H9 (cell line): ENCODE results near the gene ZNF485. TPM values are rescaled to one million over a fixed set of nuclear protein-coding genes. Genes with fewer than 3 reads are reported as not detected.
A peak's percentile ranks its signal among the peaks of the same experiment; 100 is the strongest.

Experiments used
- DNase-seq: peaks from one replicate; pipeline ENCODE4 v3.0.0-alpha.2; 2017
- H2AFZ ChIP-seq: one replicate; pipeline ENCODE4 v1.6.1; 2013; ENCODE audit warnings: mild to moderate bottlenecking, low read length, control low read depth, moderate library complexity
- H2AK5ac ChIP-seq: 2 replicates; pipeline ENCODE4 v1.6.1; 2013; ENCODE audit warnings: low read length, control low read depth, mixed read lengths; ENCODE audit not compliant: insufficient read length
- H2BK120ac ChIP-seq: one replicate; pipeline ENCODE4 v1.6.1; 2013; ENCODE audit warnings: low read depth, mild to moderate bottlenecking, low read length, control low read depth, inconsistent platforms; ENCODE audit not compliant: poor library complexity, severe bottlenecking
- H2BK12ac ChIP-seq: 2 replicates; pipeline ENCODE4 v1.6.1; 2013; ENCODE audit warnings: low read length, control low read depth, mixed read lengths, low read depth; ENCODE audit not compliant: insufficient read length
- H2BK15ac ChIP-seq: 2 replicates; pipeline ENCODE4 v1.6.1; 2013; ENCODE audit warnings: low read depth, low read length, control low read depth
- H2BK20ac ChIP-seq: one replicate; pipeline ENCODE4 v1.6.1; 2013; ENCODE audit warnings: low read depth, mild to moderate bottlenecking, low read length, control low read depth, inconsistent platforms; ENCODE audit not compliant: poor library complexity, severe bottlenecking
- H2BK5ac ChIP-seq: 2 replicates; pipeline ENCODE4 v1.6.1; 2013; ENCODE audit warnings: low read length, control low read depth, mixed read lengths; ENCODE audit not compliant: insufficient read length
- H3K14ac ChIP-seq: 2 replicates; pipeline ENCODE4 v1.6.1; 2013; ENCODE audit warnings: low read length, control low read depth; ENCODE audit not compliant: insufficient read depth
- H3K18ac ChIP-seq: 2 replicates; pipeline ENCODE4 v1.6.1; 2013; ENCODE audit warnings: low read depth, mild to moderate bottlenecking, mixed read lengths, low read length, control low read depth; ENCODE audit not compliant: insufficient read length
- H3K23ac ChIP-seq: 2 replicates; pipeline ENCODE4 v1.6.1; 2013; ENCODE audit warnings: low read length, control low read depth, mixed read lengths, low read depth; ENCODE audit not compliant: insufficient read length
- H3K23me2 ChIP-seq: 2 replicates; pipeline ENCODE4 v1.6.1; 2013; ENCODE audit warnings: low read depth, mild to moderate bottlenecking, mixed read lengths, low read length, control low read depth; ENCODE audit not compliant: insufficient read length, poor library complexity, severe bottlenecking
- H3K27ac ChIP-seq: 2 replicates; pipeline ENCODE4 v1.5.1; 2013; ENCODE audit warnings: low read length, control low read depth, mixed read lengths, low read depth; ENCODE audit not compliant: insufficient read length
- H3K27me3 ChIP-seq: 2 replicates; pipeline ENCODE4 v1.6.1; 2013; ENCODE audit warnings: low read length, control low read depth, inconsistent platforms; ENCODE audit not compliant: insufficient read depth
- H3K4ac ChIP-seq: 2 replicates; pipeline ENCODE4 v1.6.1; 2013; ENCODE audit warnings: low read depth, mild to moderate bottlenecking, control low read depth, inconsistent platforms, low read length, moderate library complexity
- H3K4me1 ChIP-seq: 2 replicates; pipeline ENCODE4 v1.6.1; 2013; ENCODE audit warnings: low read length, control low read depth, inconsistent platforms; ENCODE audit not compliant: insufficient read depth
- H3K4me2 ChIP-seq: 2 replicates; pipeline ENCODE4 v1.6.1; 2013; ENCODE audit warnings: low read length, control low read depth, mixed read lengths; ENCODE audit not compliant: insufficient read length, insufficient read depth
- H3K56ac ChIP-seq: 2 replicates; pipeline ENCODE4 v1.6.1; 2013; ENCODE audit warnings: low read depth, mild to moderate bottlenecking, mixed read lengths, low read length, control low read depth; ENCODE audit not compliant: insufficient read length
- H3K79me1 ChIP-seq: 2 replicates; pipeline ENCODE4 v1.6.1; 2013; ENCODE audit warnings: low read depth, mild to moderate bottlenecking, moderate library complexity, low read length, control low read depth, inconsistent platforms; ENCODE audit not compliant: insufficient read depth, poor library complexity, severe bottlenecking
- H3K79me2 ChIP-seq: 2 replicates; pipeline ENCODE4 v1.6.1; 2013; ENCODE audit warnings: low read length, control low read depth, inconsistent platforms; ENCODE audit not compliant: insufficient read depth
- H3K9ac ChIP-seq: 2 replicates; pipeline ENCODE4 v1.6.1; 2013; ENCODE audit warnings: low read length, control low read depth, mixed read lengths; ENCODE audit not compliant: insufficient read length; ENCODE audit errors: extremely low read depth
- H3K9me3 ChIP-seq: one replicate; pipeline ENCODE4 v1.6.1; 2013; ENCODE audit warnings: low read depth, low read length, inconsistent platforms; ENCODE audit not compliant: control insufficient read depth
- H3T11ph ChIP-seq: one replicate; pipeline ENCODE4 v1.6.1; 2013; ENCODE audit warnings: mild to moderate bottlenecking, low read length, control low read depth, inconsistent platforms
- H4K20me1 ChIP-seq: one replicate; pipeline ENCODE4 v1.6.1; 2013; ENCODE audit not compliant: control insufficient read depth, insufficient read length, insufficient read depth
- H4K5ac ChIP-seq: 2 replicates; pipeline ENCODE4 v1.6.1; 2013; ENCODE audit warnings: low read depth, mild to moderate bottlenecking, mixed read lengths, low read length, control low read depth; ENCODE audit not compliant: insufficient read length
- H4K8ac ChIP-seq: replicated peaks from 2 replicates; pipeline ENCODE4 v1.6.1; 2013; ENCODE audit warnings: low read length, control low read depth, mixed read lengths, low read depth; ENCODE audit not compliant: insufficient read length
- H4K91ac ChIP-seq: 2 replicates; pipeline ENCODE4 v1.6.1; 2013; ENCODE audit warnings: low read depth, mild to moderate bottlenecking, moderate library complexity, mixed read lengths, low read length, control low read depth; ENCODE audit not compliant: insufficient read length
- H3K27ac Mint-ChIP-seq, 3 experiments: 2 replicates in 2 of 3; 3 replicates in 1 of 3; pipeline ENCODE4 v1.8.0; 2020 to 2021; ENCODE audit warnings: mixed read lengths in 3 of 3, mild to moderate bottlenecking in 1 of 3, moderate library complexity in 1 of 3
- H3K27me3 Mint-ChIP-seq: 2 replicates; pipeline ENCODE4 v1.8.0; 2021; ENCODE audit warnings: low read depth, mild to moderate bottlenecking, moderate library complexity, mixed read lengths
- H3K36me3 Mint-ChIP-seq, 3 experiments: 2 replicates in 2 of 3; 3 replicates in 1 of 3; pipeline ENCODE4 v1.8.0; 2020 to 2021; ENCODE audit warnings: low read depth in 3 of 3, mixed read lengths in 3 of 3; ENCODE audit not compliant: insufficient read depth in 1 of 3
- H3K4me1 Mint-ChIP-seq, 2 experiments: 2 replicates each; pipeline ENCODE4 v1.8.0; 2020; ENCODE audit warnings: mixed read lengths in 2 of 2
- H3K4me3 Mint-ChIP-seq, 2 experiments: 2 replicates in 1 of 2; 3 replicates in 1 of 2; pipeline ENCODE4 v1.8.0; 2020 to 2021; ENCODE audit warnings: mild to moderate bottlenecking in 2 of 2, mixed read lengths in 2 of 2, moderate library complexity in 1 of 2
- H3K9me3 Mint-ChIP-seq, 2 experiments: 2 replicates in 1 of 2; 3 replicates in 1 of 2; pipeline ENCODE4 v1.8.0; 2020; ENCODE audit warnings: mild to moderate bottlenecking in 2 of 2, mixed read lengths in 2 of 2, moderate library complexity in 1 of 2
- CTCF ChIP-seq: fragments of 200-600 bp; sonication (generic); conservative IDR thresholded peaks from 3 replicates; pipeline ENCODE4 v1.8.0; 2021; ENCODE audit warnings: antibody characterized with exemption, mild to moderate bottlenecking
- WGBS: extraction: QIAGEN DNeasy Blood & Tissue Kit; methylation state at CpG from one replicate; pipeline ENCODE4 v1.1.7; 2013; ENCODE audit warnings: missing lambda C conversion rate, low lambda C conversion rate, mixed read lengths; ENCODE audit not compliant: insufficient read length; ENCODE audit errors: extremely low coverage; 5-methylcytosine and 5-hydroxymethylcytosine counted together
- long read RNA-seq: library from polyadenylated mRNA; unstranded; transcript quantifications from one replicate; pipeline ENCODE4 v2.0.0, GENCODE V29; 2020
- total RNA-seq: library from RNA; stranded (reverse); gene quantifications from 2 replicates; pipeline ENCODE4 v1.2.1, GENCODE V29; 2021

The ZNF485 gene
- 8.9 and 9.4 TPM in 2 replicates for total RNA-seq
- long read RNA-seq, transcript ZNF485-201 (5 exons, 2,054 nt): major isoform, 40 of 61 reads
- long read RNA-seq, partial matches to known transcripts: 1 of 61 reads
- long read RNA-seq, other reads (novel, unspliced or antisense): 19 of 61 reads

- Histone ChIP-seq H3K79me2 (no peaks in the 10 kb centered on the region), H3K56ac (no peak within 1 kb of the TSS)
Measured at GRCh38 chr10:43606323-43607198, at the start of gene ZNF485. TSS of gene ZNF485 (plus strand) at chr10:43606438. CDS start at chr10:43607051, 613 bp downstream.

More at GRCh38 chr10:43606323-43607198, at the start of gene ZNF485:
- H3K4me3 Mint-ChIP-seq: peak within 1 kb of the TSS; percentile 78 to 85
- Histone ChIP-seq H2BK15ac (no peak within 1 kb of the TSS), H3K4me2 (peak within 1 kb of the TSS; percentile 87), H2BK12ac (no peak within 1 kb of the TSS), H2AK5ac (no peak within 1 kb of the TSS), H3T11ph (no peak within 1 kb of the TSS), H3K27ac (no peak within 1 kb of the TSS), H2BK120ac (no peak within 1 kb of the TSS), H3K23me2 (peaks cover 9% of the 10 kb centered on the region), H3K79me1 (no peaks in the 10 kb centered on the region), H2BK20ac (no peak within 1 kb of the TSS), H3K9ac (peak within 1 kb of the TSS; percentile 25), H3K4me1 (no peaks in the 10 kb centered on the region), H4K8ac (no peak within 1 kb of the TSS), H3K23ac (no peak within 1 kb of the TSS), H3K14ac (peak within 1 kb of the TSS; percentile 81), H4K91ac (no peak within 1 kb of the TSS), H2AFZ (no peak within 1 kb of the TSS), H2BK5ac (no peak within 1 kb of the TSS), H4K5ac (no peak within 1 kb of the TSS), H3K18ac (peak within 1 kb of the TSS; percentile 71), H3K27me3 (no peaks in the 10 kb centered on the region; the same call in 1 of the 2 replicates), H3K9me3 (no peaks in the 10 kb centered on the region), H3K4ac (no peak within 1 kb of the TSS), H4K20me1 (no peaks in the 10 kb centered on the region)
- H3K27ac Mint-ChIP-seq: no peak within 1 kb of the TSS; a peak in 1 of 7 replicates
- peaks cover 9 to 24% of the 10 kb centered on the region in 2 experiments for H3K9me3 Mint-ChIP-seq
- peaks cover 34 to 37% (median 34%) of the 10 kb centered on the region in 3 experiments for H3K36me3 Mint-ChIP-seq
- H3K27me3 Mint-ChIP-seq: peaks cover 26% of the 10 kb centered on the region
- no peak for TF ChIP-seq CTCF
- no CpG with 5 or more reads among the region's 58 CpGs for WGBS
- peak; percentile 83 for DNase-seq
- peaks cover 7 to 10% of the 10 kb centered on the region in 2 experiments for H3K4me1 Mint-ChIP-seq
